HG03342 (cell line): ENCODE measurements around the gene MAD1L1.

Experiments used
- ATAC-seq: cut with Tn5 transposase; IDR thresholded peaks from one replicate; pipeline ENCODE4 v1.9.1; 2021; ENCODE audit warnings: mild to moderate bottlenecking, moderate library complexity; ENCODE audit not compliant: unreplicated experiment

MAD1L1 gene

GRCh38 chr7:2242541-2243429 is 10.0 kb upstream of the MAD1L1 start:
- ATAC-seq = no peak

DNA sequence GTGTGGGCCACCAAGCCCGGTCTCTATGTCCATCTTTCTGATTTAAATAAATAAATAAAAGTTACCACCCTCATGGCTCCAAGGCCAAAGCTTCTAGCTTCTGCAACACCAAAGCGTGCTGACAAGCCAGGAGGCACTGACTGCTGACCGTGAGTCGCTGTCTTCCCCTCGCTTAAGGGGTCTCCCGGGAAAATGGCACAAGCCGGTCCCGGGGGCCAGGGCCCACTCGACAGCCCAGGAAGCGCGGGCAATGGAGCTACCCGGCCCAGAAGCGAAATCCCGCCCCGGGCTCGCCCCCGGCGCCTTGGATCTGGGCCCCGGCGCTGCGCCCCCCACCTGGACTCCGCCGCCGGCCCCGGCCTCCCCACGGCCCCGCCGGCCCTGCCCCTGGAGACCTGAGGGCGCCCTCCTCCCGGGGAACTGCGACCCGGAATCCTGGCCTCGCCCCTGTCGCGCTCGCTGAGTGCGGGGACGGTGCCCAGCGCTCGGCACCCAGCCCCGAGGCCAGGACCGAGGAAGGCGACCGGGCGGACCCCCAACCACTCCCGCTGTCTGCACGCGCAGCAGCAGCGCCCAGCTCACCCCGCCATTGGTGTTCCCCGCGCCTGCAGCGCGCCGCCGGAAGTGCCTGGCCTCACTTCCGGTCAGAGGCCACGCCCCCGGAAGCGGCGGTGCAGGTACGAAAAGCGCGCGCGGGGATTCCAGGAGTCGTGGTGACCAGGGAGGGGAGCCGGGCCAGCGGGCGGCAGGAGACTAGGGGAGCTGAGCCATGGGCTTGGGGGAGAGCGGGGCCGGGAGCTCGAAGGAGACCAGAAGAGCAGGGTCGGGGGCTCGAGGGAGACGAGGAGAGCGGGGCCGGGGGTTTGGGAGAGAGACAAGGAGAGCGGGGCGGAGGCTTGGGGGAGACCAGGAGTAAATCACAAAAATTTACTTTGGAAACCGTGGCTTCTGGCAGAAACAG is 9.1 kb upstream of the MAD1L1 start, which contains the start of the genes MRM2 and NUDT1:
Gene MRM2 (minus strand): TSS at position 626 of the 961 bp plus-strand sequence. CDS start 36 bp downstream, at position 590.
Gene NUDT1 (plus strand): TSS at position 647 of the 961 bp plus-strand sequence. CDS start 2,349 bp downstream, outside the sequence.
- peak; percentile 68 for ATAC-seq

- no peak for ATAC-seq
These were observed 6.5 kb upstream of the MAD1L1 start for GRCh38 chr7:2239242-2239641.

DNA sequence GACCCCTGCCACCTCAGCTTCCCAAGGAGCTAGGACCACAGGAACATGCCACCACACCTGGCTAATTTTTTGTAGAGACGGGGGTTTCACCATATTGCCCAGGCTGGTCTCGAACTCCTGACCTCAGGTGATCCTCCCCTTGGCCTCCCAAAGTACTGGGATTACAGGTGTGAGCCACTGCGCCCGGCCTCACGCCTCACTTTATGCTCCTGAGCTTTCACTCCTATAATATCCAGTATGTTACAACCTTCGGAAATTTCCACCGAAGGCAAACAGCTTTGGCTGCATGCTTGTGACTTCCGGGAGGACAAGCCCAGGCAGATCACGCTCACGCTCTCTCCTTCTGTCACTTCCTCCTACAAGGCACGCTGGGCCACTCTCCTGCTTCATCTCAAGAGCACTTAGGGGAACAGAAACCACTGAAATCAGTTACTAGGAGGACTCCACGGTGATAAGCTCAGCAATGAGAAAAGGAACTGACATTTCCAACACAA is 4.4 kb upstream of the MAD1L1 start:
- ATAC-seq = peak; percentile 66

- no peak for ATAC-seq
These were observed 1.2 kb upstream of the MAD1L1 start for GRCh38 chr7:2233926-2234325.

DNA sequence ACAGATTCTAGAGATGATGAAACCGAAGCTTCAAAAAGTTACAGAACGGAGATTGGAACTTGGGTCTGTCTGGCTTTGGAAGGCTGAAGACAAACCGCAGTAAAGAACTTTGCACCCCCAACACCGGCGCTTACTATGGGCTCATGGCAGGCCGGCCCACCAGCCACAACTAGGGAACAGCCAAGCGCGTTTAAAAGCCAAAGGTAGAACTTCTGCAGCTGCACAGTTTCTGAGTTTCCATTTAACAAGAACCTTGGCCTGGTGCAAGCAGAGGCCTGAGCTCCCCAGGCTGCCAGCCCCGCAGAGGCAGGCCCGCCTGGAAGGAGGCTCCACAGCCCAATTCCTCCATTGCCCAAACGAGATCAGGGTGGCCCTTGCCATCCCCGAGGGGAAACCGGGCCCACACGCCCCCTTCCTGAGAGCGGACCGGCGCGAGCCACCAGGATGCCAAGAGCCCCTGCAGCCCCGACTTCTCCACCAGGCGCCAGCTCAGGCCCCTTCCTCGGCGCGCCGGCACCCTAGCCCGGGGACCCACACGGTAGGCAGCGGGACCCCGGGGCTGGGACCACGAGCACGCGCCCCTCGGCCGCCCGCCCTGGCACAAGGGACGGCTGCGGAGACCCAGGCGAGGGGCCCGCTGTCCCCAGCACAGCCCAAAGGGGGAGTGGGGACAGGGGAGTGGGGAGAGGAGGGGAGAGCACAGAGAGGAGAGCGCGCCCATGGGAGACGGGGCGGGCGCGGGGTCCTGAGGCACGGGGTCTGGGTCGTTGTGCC is 566 bp downstream of the MAD1L1 start:
- ATAC-seq = peak; percentile 31

- ATAC-seq = no peak
These were observed 1.9 kb downstream of the MAD1L1 start for GRCh38 chr7:2230882-2231281.

GRCh38 chr7:2230226-2230625 is 2.5 kb downstream of the MAD1L1 start:
- ATAC-seq = no peak

DNA sequence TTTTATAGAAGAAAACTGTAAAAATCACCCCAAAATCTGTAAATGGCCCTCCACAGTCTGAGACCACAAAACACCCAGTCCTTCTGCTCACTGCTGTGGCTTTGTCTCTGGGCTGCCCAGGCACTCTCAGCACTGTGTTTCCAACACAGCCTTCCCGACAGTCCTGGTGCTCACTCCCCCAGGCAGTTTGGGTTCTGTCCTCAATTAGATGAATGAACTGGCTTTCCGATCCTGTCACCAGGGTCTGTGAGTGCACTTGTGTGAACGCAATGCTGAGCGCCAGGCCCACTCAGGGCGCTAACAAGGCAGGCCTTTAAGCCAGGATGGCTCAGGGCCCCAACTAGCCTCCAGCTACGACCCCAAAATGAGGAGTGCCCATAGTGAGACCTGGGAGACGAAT is 3.3 kb downstream of the MAD1L1 start:
- no peak for ATAC-seq

GRCh38 chr7:2228921-2229320 is 3.8 kb downstream of the MAD1L1 start:
- no peak for ATAC-seq

- no peak for ATAC-seq
These were observed 5.0 kb downstream of the MAD1L1 start for GRCh38 chr7:2227699-2228098.

GRCh38 chr7:2225830-2226229 is 6.9 kb downstream of the MAD1L1 start:
- no peak for ATAC-seq

DNA sequence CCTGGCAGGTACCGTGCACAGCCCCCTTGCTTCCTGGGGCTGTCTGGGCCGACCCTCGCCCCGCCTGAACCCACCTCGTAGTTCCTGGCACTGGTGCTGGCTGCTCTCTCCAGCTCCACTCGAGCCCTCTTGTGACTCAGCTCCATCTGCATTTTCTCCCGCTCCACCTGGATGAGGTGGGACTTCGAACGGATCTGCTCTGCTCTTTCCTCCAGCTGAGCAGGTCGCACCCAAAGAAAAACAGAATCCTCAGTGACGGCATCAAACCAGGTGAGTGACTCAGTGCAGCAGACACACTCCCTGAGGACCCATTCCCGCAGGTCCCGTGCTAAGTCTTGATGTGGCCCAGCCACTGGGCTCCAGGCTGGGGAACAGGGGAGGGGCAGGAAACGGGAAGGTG is 7.4 kb downstream of the MAD1L1 start:
- ATAC-seq = no peak

- ATAC-seq = no peak
These were observed 7.8 kb downstream of the MAD1L1 start for GRCh38 chr7:2224934-2225333.

GRCh38 chr7:2224491-2224928 is 8.2 kb downstream of the MAD1L1 start:
- no peak for ATAC-seq

DNA sequence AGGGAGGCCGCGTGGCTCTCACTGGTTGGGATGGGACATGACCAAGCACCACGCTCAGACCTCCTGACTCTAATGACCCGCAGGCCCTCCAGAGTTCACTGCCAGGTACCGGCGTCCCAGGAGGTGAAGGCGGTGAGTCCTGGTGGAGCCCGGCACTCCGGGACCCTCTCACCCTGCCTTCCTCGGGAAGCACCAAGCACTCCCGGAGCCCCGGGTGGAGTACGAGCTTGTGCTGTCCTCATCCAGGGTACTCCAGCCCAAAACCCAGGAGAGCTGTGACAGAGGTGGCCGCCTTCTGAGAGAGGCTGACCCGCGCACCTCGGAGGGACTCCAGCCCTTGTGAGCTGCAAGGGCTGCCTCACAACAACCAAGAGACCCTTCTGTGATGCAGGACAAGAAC is 9.4 kb downstream of the MAD1L1 start:
- no peak for ATAC-seq

DNA sequence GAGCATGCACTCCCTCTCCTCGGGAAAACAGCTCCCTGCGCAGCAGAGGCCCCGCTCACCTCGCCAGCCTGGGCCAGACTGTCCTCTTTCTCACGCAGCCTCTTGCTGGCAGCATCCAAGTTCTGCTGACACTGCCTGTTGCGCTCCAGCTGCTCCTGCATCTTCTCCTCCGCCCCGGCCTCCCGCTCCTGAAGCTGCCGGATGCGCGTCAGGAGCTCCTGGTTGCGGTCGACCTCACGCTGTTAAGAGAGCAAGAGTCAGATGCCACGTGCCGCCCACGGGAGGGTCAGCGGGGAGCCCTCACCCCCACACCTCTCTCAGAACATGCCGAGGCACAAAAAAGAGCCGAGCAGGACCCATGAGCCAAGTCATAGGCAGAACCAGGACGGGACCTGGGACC is 10.2 kb downstream of the MAD1L1 start:
- no peak for ATAC-seq

- no peak for ATAC-seq
These were observed 11.8 kb downstream of the MAD1L1 start for GRCh38 chr7:2220954-2221353.

GRCh38 chr7:2220506-2220905 is 12.2 kb downstream of the MAD1L1 start:
- no peak for ATAC-seq

GRCh38 chr7:2220030-2220429 is 12.7 kb downstream of the MAD1L1 start:
- ATAC-seq = no peak
